Fibroblast of mammary gland (primary cell): ENCODE results near the gene MET.
A peak's percentile ranks its signal among the peaks of the same experiment; 100 is the strongest.

Experiments
- DNase-seq: peaks from one replicate; pipeline ENCODE4 v3.0.0-alpha.2; 2010; ENCODE audit warnings: low read depth
- H3K4me3 ChIP-seq: 2 replicates; pipeline ENCODE4 v1.5.1; 2011; ENCODE audit warnings: low read depth, mild to moderate bottlenecking, low read length, moderate library complexity; ENCODE audit not compliant: control insufficient read depth
- TF ChIP-seq, protein P1 (sequence below): conservative IDR thresholded peaks from 2 replicates; pipeline ENCODE4 v1.5.1; 2011; ENCODE audit warnings: low read depth, low read length, inconsistent platforms; ENCODE audit not compliant: control insufficient read depth, insufficient read depth

MET gene

GRCh38 chr7:116704650-116705228 lies 32.7 kb downstream of the MET start:
- TF ChIP-seq, protein P1, sequence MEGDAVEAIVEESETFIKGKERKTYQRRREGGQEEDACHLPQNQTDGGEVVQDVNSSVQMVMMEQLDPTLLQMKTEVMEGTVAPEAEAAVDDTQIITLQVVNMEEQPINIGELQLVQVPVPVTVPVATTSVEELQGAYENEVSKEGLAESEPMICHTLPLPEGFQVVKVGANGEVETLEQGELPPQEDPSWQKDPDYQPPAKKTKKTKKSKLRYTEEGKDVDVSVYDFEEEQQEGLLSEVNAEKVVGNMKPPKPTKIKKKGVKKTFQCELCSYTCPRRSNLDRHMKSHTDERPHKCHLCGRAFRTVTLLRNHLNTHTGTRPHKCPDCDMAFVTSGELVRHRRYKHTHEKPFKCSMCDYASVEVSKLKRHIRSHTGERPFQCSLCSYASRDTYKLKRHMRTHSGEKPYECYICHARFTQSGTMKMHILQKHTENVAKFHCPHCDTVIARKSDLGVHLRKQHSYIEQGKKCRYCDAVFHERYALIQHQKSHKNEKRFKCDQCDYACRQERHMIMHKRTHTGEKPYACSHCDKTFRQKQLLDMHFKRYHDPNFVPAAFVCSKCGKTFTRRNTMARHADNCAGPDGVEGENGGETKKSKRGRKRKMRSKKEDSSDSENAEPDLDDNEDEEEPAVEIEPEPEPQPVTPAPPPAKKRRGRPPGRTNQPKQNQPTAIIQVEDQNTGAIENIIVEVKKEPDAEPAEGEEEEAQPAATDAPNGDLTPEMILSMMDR = no peak
- no peak for DNase-seq
- H3K4me3 ChIP-seq = no peak overlapping the region

- H3K4me3 ChIP-seq = no peak overlapping the region
- TF ChIP-seq, protein P1 = no peak
- DNase-seq = no peak
Observed at GRCh38 chr7:116705419-116705818, 33.4 kb downstream of the MET start.

- DNase-seq = peak; percentile 59
- H3K4me3 ChIP-seq = no peak overlapping the region
- TF ChIP-seq, protein P1 = no peak
Observed at GRCh38 chr7:116706668-116707126, 34.7 kb downstream of the MET start.

DNA sequence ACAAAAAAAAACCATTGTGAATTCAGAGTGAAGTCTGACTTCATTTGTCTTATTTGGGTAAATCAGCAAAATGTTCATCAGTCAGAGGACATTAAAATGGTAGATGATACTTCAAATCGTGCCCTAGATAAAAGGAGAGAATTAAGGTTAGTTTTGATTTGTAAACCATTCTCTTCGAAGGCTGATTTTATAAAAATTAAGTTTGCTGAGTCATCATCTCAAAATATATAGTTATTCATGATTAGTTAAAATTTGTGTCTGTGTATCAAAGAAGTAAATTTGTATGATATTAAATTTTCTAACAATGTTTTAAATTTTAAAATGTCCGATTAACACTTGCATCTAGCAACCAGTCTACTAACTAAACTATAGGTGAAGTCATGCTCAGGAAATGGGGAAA lies 35.3 kb downstream of the MET start:
- H3K4me3 ChIP-seq = no peak overlapping the region
- no peak for DNase-seq
- TF ChIP-seq, protein P1 = no peak

- H3K4me3 ChIP-seq = no peak overlapping the region
- DNase-seq = no peak
- TF ChIP-seq, protein P1 = no peak
Observed at GRCh38 chr7:116708248-116708647, 36.3 kb downstream of the MET start.

GRCh38 chr7:116708861-116709260 lies 36.9 kb downstream of the MET start:
- no peak overlapping the region for H3K4me3 ChIP-seq
- no peak for DNase-seq
- TF ChIP-seq, protein P1 = no peak

DNA sequence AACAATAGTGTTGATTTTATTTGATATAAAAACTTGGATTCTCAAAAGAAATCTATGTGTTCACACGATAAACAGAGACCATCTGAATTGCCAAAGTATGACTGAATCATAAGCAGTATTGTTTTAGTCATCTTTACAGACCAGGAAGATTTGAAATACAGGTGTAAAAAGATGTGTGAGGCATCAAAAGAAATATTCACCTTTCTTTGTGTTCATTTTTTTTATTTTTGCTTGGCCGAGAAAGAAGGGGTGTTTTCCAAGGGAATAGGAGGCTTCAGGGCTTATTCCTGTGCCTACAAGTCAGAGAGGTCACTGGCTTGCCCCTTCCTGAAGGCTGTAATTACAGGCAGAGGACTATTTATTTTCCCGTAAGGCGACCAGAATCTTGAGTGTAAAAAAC lies 37.3 kb downstream of the MET start:
- TF ChIP-seq, protein P1 = no peak
- DNase-seq = no peak

More for the DNA sequence above, 37.3 kb downstream of the MET start:
- no peak overlapping the region for H3K4me3 ChIP-seq
